ENCODE data around the gene GGA1. TPM values are rescaled to one million over a fixed set of nuclear protein-coding genes. Genes with fewer than 3 reads are reported as not detected.
A peak's percentile ranks its signal among the peaks of the same experiment; 100 is the strongest.
"Not testable (repeated sequence)": the region's sequence is repeated elsewhere in the genome, so short reads cannot be mapped to it uniquely, and the experiment has no call there.

The GGA1 gene
- total RNA-seq, 1 experiment from 2014 or later: 36.5 TPM

DNA sequence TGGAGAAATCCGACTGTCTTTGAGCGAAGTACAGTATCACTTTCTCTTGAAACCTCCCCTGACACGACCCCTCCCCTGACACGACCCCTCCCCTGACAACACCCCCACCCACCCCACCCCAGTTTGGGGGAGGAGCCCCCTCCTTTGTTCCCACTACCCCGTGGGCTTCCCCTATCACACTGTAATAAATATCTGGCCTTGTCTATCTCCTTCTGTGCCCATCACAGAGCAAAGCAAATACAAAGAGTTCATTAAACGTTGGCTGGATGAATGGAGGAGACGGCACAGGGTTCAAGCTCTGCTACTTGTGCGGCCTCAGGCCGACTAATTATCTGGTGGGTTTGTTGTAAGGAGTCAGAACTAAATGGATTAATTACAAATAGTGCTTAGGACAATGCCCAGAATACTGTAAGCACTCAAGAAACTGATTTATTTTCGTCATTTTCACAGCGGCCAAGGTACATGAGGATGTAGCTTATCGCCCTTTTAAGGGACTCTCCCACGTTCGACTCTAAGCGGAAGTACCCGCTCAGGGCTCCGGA lies 628 bp upstream of the GGA1 start:
- DNase-seq (ENCODE audit: extremely low read depth, low read depth): peak; percentile 11

DNA sequence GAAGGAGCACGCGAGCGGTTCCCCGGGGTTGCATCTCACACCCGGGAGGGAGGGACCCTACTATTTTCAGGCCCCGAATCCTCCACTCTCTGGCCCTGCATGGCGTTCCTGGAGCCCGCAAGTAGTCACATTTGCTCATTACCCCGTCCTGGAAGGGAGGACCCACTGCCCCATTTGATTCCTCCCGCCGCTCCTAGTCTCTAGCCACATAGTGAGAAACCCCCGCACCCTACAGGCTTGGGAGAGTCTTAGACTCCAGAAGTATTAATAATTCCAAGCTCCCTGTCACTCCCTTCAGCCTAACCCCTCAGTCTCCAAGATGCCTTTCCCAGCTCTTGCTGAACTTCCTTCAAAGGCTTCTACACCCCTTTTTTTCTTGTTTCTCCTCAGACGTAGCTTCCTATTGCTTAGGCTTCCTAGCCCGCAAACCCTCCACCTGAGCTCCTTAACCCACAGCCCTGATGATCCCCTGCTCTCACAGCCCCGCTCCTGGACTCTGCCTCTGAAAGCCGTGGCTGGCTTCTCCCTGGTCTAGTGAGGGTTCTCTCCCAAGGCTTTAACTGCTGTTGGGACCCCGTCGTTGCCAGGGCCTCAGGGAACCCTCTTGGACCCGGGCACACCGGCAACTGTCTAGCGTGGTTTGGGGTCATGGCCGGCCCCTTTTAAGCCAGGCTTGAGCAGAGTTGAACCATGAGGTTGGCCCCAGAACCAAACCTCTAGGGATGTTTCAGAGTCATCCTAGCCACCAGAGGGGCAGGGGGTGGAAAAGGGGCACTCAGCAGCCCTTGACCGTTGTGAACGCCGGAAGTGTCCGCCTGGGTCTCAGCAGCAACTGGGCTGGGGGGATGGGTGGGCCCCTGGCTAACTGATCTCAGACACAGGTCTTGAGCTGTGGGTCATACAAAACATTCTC lies 862 bp downstream of the GGA1 start:
- DNase-seq (ENCODE audit: extremely low read depth, low read depth): no peak

DNA sequence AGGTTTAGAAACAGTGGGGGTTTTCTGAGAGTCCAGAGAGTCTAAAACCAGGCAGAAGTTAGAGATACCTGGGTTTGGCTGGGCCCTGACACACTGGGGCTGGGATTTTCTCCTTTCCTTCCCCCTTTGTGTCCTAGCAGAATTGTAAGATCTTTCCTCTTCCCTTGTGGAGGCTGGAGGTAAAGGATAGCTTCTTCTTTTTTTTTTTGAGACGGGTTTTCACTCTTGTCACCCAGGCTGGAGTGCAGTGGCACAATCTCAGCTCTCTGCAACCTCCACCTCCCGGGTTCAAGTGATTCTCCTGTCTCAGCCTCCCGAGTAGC lies 1.5 kb downstream of the GGA1 start:
- DNase-seq (ENCODE audit: extremely low read depth, low read depth): not testable (repeated sequence)

DNA sequence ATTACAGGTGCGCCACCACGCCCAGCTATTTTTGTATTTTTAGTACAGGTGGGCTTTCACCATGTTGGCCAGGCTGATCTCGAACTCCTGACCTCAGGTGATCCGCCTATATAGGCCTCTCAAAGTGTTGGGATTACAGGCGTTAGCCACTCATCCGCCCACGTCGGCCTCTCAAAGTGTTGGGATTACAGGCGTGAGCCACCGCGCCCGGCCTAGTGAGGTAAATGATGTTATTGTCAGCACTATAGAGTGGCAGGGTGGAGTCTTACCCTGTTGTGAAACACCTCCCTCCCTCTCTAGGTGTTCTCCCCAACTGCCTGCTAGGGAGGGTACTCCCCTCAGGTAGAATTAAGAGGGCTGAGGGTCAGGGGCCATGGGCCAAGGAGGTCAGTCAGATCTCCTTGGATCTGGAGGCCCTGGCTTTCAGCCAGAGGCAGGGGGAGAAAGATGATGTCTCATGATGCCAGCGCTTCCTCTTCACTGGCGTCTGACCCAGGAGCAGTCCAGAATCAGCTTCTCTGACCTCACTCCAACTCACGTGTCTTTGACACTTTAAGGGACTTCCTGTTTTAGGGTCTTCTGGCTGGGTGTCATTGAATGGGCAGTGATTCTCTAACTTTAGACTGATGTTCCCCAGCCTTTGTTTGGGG lies 2.0 kb downstream of the GGA1 start:
- DNase-seq (ENCODE audit: extremely low read depth, low read depth): no peak

DNA sequence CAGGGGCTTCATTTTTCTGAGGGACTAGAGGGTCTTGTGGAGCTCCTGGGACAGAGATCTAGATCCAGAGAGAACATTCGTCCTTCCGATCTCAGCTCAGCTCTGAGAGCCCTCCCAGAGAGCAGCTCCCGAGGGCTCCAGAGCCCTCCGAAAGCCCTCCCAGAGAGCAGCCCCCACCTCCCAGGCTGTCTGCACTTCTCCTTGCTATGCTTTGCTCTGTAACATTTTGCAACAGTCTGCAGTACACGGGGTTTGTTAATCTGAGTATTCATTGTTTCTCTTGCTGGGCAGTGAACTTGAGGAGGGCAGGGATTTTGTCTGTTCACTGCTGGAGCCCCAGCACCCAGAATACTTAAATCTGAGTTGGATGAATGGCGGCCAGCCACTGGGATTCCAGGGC lies 2.6 kb downstream of the GGA1 start:
- DNase-seq (ENCODE audit: extremely low read depth, low read depth): no peak

DNA sequence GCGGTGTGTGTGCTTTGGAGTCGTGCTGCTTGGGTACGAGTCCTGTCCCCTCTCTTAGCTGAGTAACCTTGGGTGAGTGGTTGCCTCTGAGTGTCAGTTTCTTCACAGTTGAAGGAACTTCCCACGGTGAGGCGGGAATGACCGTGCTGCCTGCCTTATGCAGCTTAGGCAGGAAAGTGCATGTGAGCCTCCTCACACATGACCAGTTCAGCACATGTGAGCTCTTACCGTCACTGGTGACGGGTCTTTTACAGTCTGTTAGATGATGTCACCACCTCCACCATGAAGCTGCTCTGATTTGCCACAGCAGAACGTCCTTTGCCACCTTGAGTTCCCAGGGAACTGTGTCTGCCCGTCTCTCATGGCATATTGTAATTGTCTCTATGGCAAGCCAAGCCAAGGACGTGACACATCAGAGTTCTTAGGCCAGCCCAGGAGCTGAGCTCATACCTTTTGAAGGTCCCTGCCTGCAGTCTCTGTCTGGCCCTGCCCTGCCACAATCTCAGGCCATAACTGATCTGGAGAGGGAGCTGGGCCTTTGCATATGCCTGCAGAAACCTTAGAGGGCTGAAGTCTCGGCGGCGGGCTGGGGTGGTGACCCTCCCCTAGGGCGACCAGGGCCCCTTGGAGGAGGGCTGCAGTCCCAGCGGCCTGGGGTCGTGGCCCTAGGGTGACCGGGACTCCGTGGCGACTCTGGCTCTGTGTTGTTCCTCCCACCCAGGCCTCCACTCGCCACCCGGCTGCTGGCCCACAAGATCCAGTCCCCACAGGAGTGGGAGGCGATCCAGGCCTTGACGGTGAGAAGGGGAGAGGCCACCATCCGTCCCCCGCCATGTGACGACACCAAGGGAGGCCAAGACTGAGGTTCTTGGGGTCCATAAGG lies 7.8 kb downstream of the GGA1 start:
- no peak for DNase-seq (ENCODE audit: extremely low read depth, low read depth)

DNA sequence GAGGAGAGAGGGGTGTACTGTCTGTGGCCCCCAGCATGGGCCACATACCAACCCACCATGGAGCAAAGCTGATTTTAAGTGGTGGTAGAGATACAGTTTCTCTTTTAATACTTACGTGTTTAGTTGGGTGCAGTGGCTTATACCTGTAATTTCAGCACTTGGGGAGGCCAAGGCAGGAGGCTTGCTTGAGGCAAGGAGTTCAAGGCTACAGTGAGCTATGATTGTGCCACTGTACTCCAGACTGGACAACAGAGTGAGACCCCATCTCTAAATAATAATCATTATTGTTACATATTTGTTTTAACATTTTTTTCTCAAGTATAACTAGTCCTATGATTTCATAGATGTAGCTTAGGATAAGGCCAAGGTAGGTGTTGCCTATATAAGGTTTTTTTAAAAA lies 8.8 kb downstream of the GGA1 start:
- no peak for DNase-seq (ENCODE audit: extremely low read depth, low read depth)

DNA sequence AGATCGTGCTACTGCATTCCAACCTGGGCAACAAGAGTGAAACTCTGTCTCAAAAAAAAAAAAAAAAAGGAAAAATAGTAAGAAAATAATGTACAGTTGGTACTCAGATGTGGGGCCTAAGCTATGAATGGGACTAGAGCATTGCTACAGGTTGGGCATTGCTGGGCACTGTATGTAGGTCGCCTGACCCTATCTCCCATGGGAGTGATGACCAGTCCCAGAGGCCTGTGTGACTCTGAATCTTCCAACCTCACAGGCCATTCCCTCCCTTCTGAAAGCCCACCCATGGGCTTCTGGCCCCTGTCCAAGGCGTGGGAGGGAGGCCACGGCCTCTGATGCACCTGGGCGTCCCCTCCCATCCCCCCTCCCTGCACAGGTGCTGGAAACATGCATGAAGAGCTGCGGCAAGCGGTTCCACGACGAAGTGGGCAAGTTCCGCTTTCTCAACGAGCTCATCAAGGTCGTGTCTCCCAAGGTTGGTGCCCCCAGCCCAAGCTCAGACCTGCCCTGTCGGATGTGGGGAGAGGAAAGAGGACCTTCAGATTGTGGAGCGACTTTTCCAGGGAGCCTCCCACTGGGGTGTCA lies 9.5 kb downstream of the GGA1 start:
- no peak for DNase-seq (ENCODE audit: extremely low read depth, low read depth)

DNA sequence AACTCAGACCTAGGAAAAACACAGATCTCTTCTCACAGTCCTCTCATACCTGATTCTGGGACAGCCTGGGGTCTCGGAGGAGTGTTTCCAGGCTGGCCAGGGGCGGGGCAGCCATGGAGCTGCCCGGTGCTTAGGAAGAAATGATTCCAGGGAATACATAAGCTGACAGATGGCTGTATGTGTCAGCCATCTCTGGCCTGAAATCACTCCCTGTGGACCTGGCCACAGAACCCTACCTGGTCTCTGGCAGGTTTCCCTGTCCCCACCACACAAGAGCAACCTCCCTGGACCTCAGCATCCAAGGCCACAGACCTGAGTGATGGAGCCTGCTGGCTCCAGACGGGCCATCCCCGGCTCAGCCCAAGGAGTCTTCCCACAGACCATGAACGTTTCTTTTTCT lies 10.0 kb downstream of the GGA1 start:
- DNase-seq (ENCODE audit: extremely low read depth, low read depth): no peak

DNA sequence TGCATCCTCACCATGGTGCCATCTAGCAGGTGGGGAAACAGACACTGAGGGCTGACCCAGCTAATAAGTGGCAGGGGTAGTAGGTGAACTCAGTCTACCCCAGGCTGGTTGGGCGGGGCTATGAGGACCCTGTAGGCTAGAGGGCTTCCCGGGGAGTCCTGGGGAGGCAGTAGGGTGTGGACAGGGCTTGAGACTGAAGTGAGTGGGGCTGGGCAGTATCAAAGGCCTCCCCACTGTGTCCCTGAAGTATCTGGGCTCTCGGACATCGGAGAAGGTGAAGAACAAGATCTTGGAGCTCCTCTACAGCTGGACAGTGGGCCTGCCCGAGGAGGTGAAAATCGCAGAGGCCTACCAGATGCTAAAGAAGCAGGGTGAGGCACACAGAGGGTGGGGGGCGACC lies 11.4 kb downstream of the GGA1 start:
- no peak for DNase-seq (ENCODE audit: extremely low read depth, low read depth)

DNA sequence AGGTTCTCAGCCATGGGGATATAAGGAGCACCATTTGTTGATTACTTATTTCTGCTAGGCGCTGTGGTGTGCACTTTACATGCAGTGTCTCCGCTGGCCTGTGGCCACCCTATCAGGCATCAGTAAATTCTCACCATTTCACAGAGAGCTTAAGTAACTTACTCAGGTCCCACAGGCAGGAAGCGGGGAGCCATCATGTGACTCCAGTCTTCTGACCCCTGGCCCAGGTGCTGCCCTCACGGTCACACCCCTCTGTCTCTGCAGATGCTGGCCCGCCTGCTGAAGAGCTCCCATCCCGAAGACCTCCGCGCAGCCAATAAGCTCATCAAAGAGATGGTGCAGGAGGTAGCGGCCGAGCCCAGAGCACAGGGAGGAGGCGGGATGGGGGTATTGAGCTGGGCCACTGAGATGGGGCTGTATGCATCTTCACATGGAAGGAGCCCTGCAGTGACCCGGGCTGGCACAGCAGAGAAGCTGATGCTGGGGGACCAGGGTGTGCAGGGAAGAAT lies 12.8 kb downstream of the GGA1 start:
- DNase-seq (ENCODE audit: extremely low read depth, low read depth): no peak

DNA sequence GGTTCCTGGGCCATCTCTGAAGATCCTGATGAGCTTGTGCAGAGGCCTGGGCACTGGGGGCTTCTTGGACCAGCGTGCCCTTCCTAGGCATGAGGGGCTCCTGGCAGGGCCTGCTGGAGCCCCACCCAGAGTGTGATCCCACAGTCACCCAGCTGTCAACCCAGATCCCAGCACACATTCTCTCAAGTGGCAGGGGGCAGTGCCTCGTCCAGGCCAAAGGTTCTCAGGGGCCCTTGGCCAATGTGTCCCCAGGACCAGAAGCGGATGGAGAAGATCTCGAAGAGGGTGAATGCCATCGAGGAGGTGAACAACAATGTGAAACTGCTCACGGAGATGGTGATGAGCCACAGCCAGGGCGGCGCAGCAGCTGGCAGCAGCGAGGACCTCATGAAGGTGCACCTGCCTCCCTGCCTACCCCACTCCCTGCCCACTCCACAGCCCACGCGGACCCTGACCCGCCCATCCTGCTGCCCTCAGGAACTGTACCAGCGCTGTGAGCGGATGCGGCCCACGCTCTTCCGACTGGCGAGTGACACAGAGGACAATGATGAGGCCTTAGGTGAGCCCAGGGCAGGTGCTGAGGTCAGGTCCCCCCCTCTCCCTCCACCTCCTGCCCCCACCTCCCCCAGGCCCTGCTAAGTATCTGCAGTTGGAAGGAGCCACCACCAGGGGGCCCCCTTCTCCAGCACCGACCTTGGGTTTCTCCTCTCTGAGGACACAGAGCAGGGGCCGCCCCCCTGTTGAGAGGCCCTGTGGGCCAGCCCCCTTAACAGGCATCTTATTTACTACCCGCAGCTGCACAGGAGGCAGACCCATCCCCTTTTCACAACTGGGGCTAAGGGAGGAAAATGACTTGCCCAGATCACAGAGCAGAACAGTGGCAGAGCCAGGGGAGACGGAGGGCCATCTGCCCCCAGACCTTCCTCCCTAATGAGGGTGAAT lies 14.7 kb downstream of the GGA1 start:
- DNase-seq (ENCODE audit: extremely low read depth, low read depth): peak; percentile 37

DNA sequence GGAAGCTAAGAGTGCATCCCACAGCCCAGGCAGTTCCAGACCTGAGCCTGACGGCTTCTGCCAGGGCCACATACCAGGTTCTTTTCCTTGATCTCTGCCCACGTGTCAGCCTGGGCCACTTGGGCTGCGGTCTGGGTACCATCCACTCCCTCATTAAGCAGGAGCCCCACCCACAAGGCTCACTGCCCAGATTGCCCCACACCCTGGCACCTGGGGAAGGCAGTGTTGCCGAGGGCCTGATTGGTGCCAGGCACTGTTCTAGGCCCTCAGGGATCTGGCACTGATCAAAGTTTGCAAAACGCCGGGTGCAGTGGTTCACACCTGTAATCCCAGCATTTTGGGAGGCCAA lies 15.4 kb downstream of the GGA1 start:
- no peak for DNase-seq (ENCODE audit: extremely low read depth, low read depth)

DNA sequence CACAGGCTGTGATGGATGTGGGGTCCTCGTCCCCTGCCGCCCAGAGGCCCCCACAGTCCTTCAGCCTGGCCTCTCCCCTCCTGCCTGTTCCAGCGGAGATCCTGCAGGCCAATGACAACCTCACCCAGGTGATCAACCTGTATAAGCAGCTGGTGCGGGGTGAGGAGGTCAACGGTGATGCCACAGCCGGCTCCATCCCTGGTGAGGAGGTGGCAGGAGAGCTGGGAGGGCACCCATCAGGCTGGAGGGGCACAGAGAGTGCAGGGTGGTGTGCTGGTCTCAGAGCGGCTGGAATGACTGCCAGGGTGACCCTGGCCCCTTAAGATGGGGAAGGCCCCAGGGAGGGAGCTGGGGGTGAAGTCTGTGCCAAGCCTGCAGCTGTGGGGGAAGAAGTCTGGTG lies 16.2 kb downstream of the GGA1 start:
- no peak for DNase-seq (ENCODE audit: extremely low read depth, low read depth)

DNA sequence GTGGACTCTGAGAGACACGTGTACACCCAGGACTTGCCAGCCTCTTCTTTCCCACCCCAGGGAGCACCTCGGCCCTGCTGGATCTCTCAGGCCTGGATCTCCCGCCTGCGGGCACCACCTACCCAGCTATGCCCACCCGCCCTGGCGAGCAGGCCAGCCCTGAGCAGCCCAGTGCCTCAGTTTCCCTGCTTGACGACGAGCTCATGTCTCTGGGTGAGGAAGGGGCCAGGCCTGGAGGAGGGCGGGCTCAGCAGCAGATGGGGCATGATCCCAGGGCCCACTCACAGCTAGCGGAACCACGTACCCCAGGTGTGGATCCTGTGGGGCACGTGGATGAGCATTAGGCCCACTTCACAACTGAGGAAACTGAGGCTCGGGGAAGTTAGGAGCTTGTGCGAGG lies 17.1 kb downstream of the GGA1 start:
- no peak for DNase-seq (ENCODE audit: extremely low read depth, low read depth)

DNA sequence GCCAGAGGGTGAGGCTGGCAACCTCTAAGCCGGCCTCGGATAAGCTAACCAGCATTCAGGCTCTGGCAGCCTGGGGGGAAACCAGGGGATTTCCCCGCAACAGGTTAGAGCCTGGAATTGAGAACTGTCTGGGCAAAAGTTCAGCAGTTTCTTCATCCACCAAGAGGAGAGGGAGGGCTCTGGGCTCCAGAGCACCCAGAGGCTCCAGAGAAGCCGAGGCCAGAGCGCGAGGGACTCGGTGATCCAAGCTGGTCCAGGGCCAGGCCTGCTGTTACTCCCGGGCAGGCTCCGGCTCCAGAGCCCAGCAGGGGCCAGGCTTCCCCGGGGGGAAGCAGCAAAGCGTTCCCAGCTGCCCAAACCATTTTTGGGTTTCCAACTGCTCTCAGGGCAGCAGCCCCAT lies 17.5 kb downstream of the GGA1 start:
- DNase-seq (ENCODE audit: extremely low read depth, low read depth): no peak

DNA sequence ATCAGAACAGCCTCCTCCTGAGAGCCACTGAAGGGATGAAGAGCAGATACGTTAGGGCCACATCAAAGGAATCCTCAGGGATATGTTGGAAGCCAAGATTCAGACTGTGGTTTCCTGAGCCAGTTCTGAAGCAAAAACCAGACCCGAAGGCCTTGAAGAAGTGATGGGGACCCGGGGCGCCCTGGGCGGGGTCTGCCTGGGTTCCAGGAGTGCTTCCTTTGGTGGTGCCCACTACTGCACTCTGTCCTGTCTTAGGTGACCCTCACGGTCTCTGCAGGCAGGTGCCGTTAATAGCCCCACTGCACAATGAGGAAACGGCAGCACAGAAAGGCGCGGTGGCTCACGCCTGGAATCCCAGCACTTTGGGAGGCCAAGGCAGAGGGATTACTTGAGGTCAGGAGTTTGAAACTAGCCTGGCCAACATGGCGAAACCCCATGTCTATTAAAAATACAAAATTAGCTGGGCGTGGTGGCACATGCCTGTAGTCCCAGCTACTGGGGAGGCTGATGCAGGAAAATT lies 18.0 kb downstream of the GGA1 start:
- no peak for DNase-seq (ENCODE audit: extremely low read depth, low read depth)

DNA sequence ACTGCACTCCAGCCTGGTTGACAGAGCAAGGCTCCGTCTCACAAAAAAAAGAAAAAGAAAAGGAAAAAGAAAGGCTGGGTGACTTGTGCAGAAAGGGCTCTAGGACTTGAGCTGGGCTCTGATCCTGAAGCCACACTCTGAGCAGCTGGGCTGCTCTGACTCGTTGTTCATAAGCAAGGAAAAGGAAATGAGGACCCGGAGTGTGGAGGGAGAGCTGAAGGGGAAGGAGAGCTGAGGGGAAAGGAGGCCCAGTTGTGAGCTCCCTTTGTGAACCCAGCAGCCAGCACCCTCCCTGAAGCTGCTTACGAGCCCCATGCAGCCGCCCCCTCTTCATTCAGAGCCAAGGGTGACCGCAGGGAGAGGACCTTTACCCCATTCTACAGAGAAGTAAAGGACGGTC lies 18.5 kb downstream of the GGA1 start:
- no peak for DNase-seq (ENCODE audit: extremely low read depth, low read depth)

DNA sequence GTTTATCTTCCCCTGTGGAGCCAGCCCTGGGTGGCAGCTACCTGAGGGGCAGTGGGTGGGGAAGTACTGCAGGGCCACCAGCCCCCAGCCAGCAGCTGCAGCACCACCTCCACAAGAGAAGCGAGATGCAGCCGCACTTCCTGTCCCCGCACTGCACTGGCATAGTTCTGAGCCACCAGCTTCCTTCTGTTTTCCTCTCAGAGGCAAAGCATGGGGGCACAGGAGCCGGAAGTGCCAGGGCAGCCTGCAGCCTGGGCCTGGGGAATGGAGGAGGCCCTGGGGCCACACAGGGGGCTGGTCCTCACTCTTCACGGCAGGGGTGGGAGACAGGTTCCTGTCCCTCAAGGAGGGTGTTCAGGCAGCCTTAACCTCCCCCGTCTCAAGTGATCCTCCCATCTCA lies 18.9 kb downstream of the GGA1 start:
- DNase-seq (ENCODE audit: extremely low read depth, low read depth): no peak

All from NCI-H460 (cell line).